HL-60 (cell line): Measurements from ENCODE around the gene CASQ1.

ENCODE experiments used
- POLR2AphosphoS5 ChIP-seq: IDR thresholded peaks from 2 replicates; pipeline ENCODE4 v1.6.1; 2012; ENCODE audit warnings: low read depth
- REST ChIP-seq: IDR thresholded peaks from 2 replicates; pipeline ENCODE4 v1.6.1; 2012; ENCODE audit warnings: low read depth; ENCODE audit not compliant: insufficient replicate concordance
- SPI1 ChIP-seq: IDR thresholded peaks from 2 replicates; pipeline ENCODE4 v1.6.1; 2012; ENCODE audit warnings: low read depth, mild to moderate bottlenecking, borderline replicate concordance
- TF ChIP-seq, protein P1 (sequence below): IDR thresholded peaks from one replicate; pipeline ENCODE4 v1.5.1; 2011; ENCODE audit warnings: low read length, control low read depth, inconsistent platforms; ENCODE audit not compliant: insufficient read depth

DNA sequence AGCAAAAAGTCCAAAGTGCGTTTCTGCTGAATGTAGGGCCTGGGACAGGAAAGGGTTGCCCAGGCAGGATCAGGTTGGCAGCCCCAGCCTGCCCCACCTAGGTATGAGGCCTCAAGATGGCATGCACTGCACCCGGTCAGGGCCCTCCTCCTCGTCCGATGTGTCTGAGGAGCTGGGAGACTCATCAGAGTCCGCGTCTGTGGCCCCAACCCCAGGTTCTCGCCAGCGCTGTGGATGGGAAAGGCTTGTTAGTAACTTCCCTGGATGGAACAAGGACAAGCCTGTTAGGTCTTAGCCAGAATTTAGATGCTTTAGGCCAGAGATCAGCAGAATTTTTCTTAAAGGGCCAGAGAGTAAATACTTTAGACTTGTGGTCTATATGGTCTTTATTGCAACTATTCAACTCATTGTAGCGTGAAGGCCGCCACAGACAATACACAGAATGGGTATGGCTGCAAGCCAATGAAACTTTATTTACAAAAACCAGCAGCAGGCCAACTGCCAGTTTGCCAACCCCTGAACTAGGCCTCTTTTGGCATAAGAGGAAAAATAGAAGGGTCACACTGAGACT lies 27.2 kb downstream of the CASQ1 start:
- TF ChIP-seq, protein P1, sequence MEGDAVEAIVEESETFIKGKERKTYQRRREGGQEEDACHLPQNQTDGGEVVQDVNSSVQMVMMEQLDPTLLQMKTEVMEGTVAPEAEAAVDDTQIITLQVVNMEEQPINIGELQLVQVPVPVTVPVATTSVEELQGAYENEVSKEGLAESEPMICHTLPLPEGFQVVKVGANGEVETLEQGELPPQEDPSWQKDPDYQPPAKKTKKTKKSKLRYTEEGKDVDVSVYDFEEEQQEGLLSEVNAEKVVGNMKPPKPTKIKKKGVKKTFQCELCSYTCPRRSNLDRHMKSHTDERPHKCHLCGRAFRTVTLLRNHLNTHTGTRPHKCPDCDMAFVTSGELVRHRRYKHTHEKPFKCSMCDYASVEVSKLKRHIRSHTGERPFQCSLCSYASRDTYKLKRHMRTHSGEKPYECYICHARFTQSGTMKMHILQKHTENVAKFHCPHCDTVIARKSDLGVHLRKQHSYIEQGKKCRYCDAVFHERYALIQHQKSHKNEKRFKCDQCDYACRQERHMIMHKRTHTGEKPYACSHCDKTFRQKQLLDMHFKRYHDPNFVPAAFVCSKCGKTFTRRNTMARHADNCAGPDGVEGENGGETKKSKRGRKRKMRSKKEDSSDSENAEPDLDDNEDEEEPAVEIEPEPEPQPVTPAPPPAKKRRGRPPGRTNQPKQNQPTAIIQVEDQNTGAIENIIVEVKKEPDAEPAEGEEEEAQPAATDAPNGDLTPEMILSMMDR = no peak
- TF ChIP-seq REST = no peak
- no peak for TF ChIP-seq POLR2AphosphoS5
- no peak for TF ChIP-seq SPI1
